HL-60 (cell line): ENCODE measurements around the gene RFX1.
A peak's percentile ranks its signal among the peaks of the same experiment; 100 is the strongest.
"Not testable (repeated sequence)": the region's sequence is repeated elsewhere in the genome, so short reads cannot be mapped to it uniquely, and the experiment has no call there.

ENCODE experiments used
- DNase-seq, 2 experiments: peaks; one replicate each; pipeline ENCODE4 v3.0.0-alpha.2; 2010 to 2020; ENCODE audit warnings: low read depth in 1 of 2, low spot score in 1 of 2
- H3K27ac ChIP-seq: fragments of 250-450 bp; sonication (Bioruptor Pico); replicated peaks from 2 replicates; pipeline ENCODE4 v1.5.1; 2020; ENCODE audit warnings: mild to moderate bottlenecking, moderate library complexity
- H3K27me3 ChIP-seq: fragments of 250-450 bp; sonication (Bioruptor Pico); 2 replicates; pipeline ENCODE4 v1.5.1; 2021; ENCODE audit warnings: mild to moderate bottlenecking, moderate library complexity; ENCODE audit not compliant: insufficient read depth, poor library complexity, severe bottlenecking
- H3K4me3 ChIP-seq: replicated peaks from 2 replicates; pipeline ENCODE4 v1.5.1; 2011; ENCODE audit warnings: mild to moderate bottlenecking, control low read depth, low read length; ENCODE audit not compliant: insufficient read depth
- GABPA ChIP-seq: IDR thresholded peaks from 2 replicates; pipeline ENCODE4 v1.6.1; 2012; ENCODE audit warnings: low read depth
- POLR2AphosphoS5 ChIP-seq: IDR thresholded peaks from 2 replicates; pipeline ENCODE4 v1.6.1; 2012; ENCODE audit warnings: low read depth
- SPI1 ChIP-seq: IDR thresholded peaks from 2 replicates; pipeline ENCODE4 v1.6.1; 2012; ENCODE audit warnings: low read depth, mild to moderate bottlenecking, borderline replicate concordance
- TF ChIP-seq, protein P1 (sequence below): IDR thresholded peaks from one replicate; pipeline ENCODE4 v1.5.1; 2011; ENCODE audit warnings: low read length, control low read depth, inconsistent platforms; ENCODE audit not compliant: insufficient read depth
- TF ChIP-seq, protein P2 (sequence below): IDR thresholded peaks from 2 replicates; pipeline ENCODE4 v1.6.1; 2012; ENCODE audit warnings: low read depth; ENCODE audit not compliant: insufficient replicate concordance

RFX1 gene

DNA sequence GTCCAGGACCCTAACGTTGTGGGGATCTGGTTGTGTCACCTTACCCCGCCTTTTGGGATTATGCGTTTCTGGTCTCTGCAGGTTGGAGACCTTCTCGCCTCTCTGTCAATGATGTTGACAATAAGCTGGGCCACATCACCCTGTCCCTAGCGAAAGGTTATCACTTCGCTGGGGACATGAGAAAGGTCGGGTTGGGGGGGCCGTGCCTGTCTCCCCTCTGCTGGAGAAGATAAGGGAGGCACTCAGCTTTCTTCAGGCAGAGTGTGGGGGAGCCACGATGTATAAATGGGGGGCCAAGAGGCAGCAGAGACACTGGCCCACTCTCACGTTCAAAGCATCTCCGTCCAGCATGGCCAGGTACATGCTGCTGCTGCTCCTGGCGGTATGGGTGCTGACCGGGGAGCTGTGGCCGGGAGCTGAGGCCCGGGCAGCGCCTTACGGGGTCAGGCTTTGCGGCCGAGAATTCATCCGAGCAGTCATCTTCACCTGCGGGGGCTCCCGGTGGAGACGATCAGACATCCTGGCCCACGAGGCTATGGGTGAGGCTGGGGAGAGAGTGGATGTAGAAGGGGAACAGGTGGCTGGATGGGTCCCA lies 21.8 kb upstream of the RFX1 start, which contains the start of gene RLN3:
Gene RLN3 (plus strand): TSS at position 293 of the 595 bp plus-strand sequence. CDS start 57 bp downstream, at position 350.
- no peak for TF ChIP-seq POLR2AphosphoS5
- TF ChIP-seq GABPA, result no peak
- TF ChIP-seq, protein P1, sequence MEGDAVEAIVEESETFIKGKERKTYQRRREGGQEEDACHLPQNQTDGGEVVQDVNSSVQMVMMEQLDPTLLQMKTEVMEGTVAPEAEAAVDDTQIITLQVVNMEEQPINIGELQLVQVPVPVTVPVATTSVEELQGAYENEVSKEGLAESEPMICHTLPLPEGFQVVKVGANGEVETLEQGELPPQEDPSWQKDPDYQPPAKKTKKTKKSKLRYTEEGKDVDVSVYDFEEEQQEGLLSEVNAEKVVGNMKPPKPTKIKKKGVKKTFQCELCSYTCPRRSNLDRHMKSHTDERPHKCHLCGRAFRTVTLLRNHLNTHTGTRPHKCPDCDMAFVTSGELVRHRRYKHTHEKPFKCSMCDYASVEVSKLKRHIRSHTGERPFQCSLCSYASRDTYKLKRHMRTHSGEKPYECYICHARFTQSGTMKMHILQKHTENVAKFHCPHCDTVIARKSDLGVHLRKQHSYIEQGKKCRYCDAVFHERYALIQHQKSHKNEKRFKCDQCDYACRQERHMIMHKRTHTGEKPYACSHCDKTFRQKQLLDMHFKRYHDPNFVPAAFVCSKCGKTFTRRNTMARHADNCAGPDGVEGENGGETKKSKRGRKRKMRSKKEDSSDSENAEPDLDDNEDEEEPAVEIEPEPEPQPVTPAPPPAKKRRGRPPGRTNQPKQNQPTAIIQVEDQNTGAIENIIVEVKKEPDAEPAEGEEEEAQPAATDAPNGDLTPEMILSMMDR, result no peak
- TF ChIP-seq, protein P2, sequence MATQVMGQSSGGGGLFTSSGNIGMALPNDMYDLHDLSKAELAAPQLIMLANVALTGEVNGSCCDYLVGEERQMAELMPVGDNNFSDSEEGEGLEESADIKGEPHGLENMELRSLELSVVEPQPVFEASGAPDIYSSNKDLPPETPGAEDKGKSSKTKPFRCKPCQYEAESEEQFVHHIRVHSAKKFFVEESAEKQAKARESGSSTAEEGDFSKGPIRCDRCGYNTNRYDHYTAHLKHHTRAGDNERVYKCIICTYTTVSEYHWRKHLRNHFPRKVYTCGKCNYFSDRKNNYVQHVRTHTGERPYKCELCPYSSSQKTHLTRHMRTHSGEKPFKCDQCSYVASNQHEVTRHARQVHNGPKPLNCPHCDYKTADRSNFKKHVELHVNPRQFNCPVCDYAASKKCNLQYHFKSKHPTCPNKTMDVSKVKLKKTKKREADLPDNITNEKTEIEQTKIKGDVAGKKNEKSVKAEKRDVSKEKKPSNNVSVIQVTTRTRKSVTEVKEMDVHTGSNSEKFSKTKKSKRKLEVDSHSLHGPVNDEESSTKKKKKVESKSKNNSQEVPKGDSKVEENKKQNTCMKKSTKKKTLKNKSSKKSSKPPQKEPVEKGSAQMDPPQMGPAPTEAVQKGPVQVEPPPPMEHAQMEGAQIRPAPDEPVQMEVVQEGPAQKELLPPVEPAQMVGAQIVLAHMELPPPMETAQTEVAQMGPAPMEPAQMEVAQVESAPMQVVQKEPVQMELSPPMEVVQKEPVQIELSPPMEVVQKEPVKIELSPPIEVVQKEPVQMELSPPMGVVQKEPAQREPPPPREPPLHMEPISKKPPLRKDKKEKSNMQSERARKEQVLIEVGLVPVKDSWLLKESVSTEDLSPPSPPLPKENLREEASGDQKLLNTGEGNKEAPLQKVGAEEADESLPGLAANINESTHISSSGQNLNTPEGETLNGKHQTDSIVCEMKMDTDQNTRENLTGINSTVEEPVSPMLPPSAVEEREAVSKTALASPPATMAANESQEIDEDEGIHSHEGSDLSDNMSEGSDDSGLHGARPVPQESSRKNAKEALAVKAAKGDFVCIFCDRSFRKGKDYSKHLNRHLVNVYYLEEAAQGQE, result no peak
- TF ChIP-seq SPI1, result no peak
- Histone ChIP-seq H3K4me3 (no peak within 1 kb of the TSS), H3K27me3 (no peaks in the 10 kb centered on the region), H3K27ac (no peak within 1 kb of the TSS)
- DNase-seq, result no peak

DNA sequence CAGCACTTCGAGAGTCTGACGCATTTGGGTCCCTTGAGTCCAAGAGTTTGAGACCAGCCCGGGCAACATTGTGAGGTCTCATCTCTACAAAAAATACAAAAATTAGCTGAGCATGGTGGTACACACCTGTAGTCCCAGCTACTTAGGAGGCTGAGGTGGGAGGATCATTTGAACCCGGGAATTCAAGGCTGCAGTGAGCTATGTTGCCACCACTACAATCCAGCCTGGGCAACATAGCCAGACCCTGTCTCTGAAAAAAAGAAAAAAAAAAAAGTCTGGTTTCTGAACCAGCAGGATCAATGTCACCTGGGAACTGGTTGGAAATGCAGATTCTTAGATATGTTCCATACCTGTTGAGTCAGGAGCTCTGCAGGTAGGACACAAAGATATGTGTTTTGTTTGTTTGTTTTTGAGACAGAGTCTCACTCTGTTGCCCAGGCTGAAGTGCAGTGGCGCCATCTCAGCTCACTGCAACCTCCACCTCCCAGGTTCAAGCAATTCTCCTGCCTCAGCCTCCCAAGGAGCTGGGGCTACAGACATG lies 20.6 kb upstream of the RFX1 start:
- H3K27ac ChIP-seq, H3K4me3 ChIP-seq, DNase-seq, H3K27me3 ChIP-seq: not testable (repeated sequence)

- H3K27ac ChIP-seq, result peak overlapping the region; percentile 56
- TF ChIP-seq, protein P1, result peak; percentile 75
- no peak for TF ChIP-seq POLR2AphosphoS5
- H3K4me3 ChIP-seq, result no peak overlapping the region
- no peaks in the 10 kb centered on the region for H3K27me3 ChIP-seq
- DNase-seq, result peak; percentile 71 to 83
These were observed 17.5 kb upstream of the RFX1 start for GRCh38 chr19:14023404-14024235.

- Histone ChIP-seq H3K27ac (no peak overlapping the region), H3K4me3 (no peak overlapping the region), H3K27me3 (no peaks in the 10 kb centered on the region)
- no peak for TF ChIP-seq POLR2AphosphoS5
- TF ChIP-seq GABPA, result no peak
- TF ChIP-seq, protein P1, result no peak
- no peak for TF ChIP-seq SPI1
- TF ChIP-seq, protein P2, result no peak
- DNase-seq, result no peak
These were observed 16.3 kb upstream of the RFX1 start for GRCh38 chr19:14022469-14022868.
